ENCODE data around the gene FIGNL1. TPM values are rescaled to one million over a fixed set of nuclear protein-coding genes. Genes with fewer than 3 reads are reported as not detected.

Gene FIGNL1
- total RNA-seq, 1 experiment from 2014 or later = 13.8 TPM

- Histone ChIP-seq H4K5ac (ENCODE audit: insufficient read length, low read depth, low read length) (no peak overlapping the region), H3K18ac (ENCODE audit: insufficient read length, low read depth, low read length) (no peak overlapping the region), H2AFZ (ENCODE audit: low read length) (no peak overlapping the region), H3K4me2 (ENCODE audit: insufficient read depth, insufficient read length, low read length) (no peak overlapping the region), H3K79me1 (ENCODE audit: insufficient read depth, low read depth, low read length, poor library complexity, severe bottlenecking) (no peaks in the 10 kb centered on the region), H3K9ac (ENCODE audit: extremely low read depth, insufficient read length, low read length) (no peak overlapping the region), H3K4ac (ENCODE audit: low read depth, low read length) (no peak overlapping the region), H3K27ac (ENCODE audit: insufficient read length, low read depth, low read length) (no peak overlapping the region), H3K27me3 (ENCODE audit: insufficient read depth, low read length) (no peaks in the 10 kb centered on the region), H3K56ac (ENCODE audit: insufficient read length, low read depth, low read length) (no peak overlapping the region), H2AK5ac (ENCODE audit: insufficient read length, low read length) (no peak overlapping the region), H4K20me1 (ENCODE audit: control insufficient read depth, insufficient read depth, insufficient read length) (no peaks in the 10 kb centered on the region), H3T11ph (ENCODE audit: low read length) (no peak overlapping the region), H3K14ac (ENCODE audit: insufficient read depth, low read length) (no peak overlapping the region), H2BK12ac (ENCODE audit: insufficient read length, low read depth, low read length) (no peak overlapping the region), H2BK15ac (ENCODE audit: low read depth, low read length) (no peak overlapping the region), H2BK5ac (ENCODE audit: insufficient read length, low read length) (no peak overlapping the region), H3K4me1 (ENCODE audit: insufficient read depth, low read length) (no peaks in the 10 kb centered on the region; the same call in 1 of the 2 replicates), H2BK20ac (ENCODE audit: low read depth, low read length, poor library complexity, severe bottlenecking) (no peak overlapping the region), H3K9me3 (ENCODE audit: control insufficient read depth, low read depth, low read length) (no peaks in the 10 kb centered on the region), H3K23me2 (ENCODE audit: insufficient read length, low read depth, low read length, poor library complexity, severe bottlenecking) (peaks cover 9% of the 10 kb centered on the region), H2BK120ac (ENCODE audit: low read depth, low read length, poor library complexity, severe bottlenecking) (no peak overlapping the region), H4K91ac (ENCODE audit: insufficient read length, low read depth, low read length) (no peak overlapping the region), H4K8ac (replicated peaks; ENCODE audit: insufficient read length, low read depth, low read length) (no peak overlapping the region), H3K23ac (ENCODE audit: insufficient read length, low read depth, low read length) (no peak overlapping the region), H3K79me2 (ENCODE audit: insufficient read depth, low read length) (no peaks in the 10 kb centered on the region)
- no peak overlapping the region for H3K27ac Mint-ChIP-seq
- no peaks in the 10 kb centered on the region for H3K9me3 Mint-ChIP-seq
- H3K36me3 Mint-ChIP-seq (ENCODE audit: insufficient read depth in 1 of 3, low read depth in 3 of 3) = peaks cover 0 to 24% (median 20%) of the 10 kb centered on the region in 3 experiments; a peak in 5 of 7 replicates
- peaks cover 7% of the 10 kb centered on the region for H3K27me3 Mint-ChIP-seq (ENCODE audit: low read depth)
- TF ChIP-seq CTCF (conservative IDR thresholded peaks at IDR 0.05) = no peak
- H3K4me3 Mint-ChIP-seq = no peak overlapping the region
- H3K4me1 Mint-ChIP-seq = peaks cover 9 to 12% of the 10 kb centered on the region in 2 experiments
- DNase-seq = no peak
Measured at GRCh38 chr7:50448823-50449222, 1.3 kb downstream of the FIGNL1 start.
